Amygdala (tissue), 56 donors: ENCODE results near the gene OVCA2.
A peak's percentile ranks its signal among the peaks of the same experiment; 100 is the strongest.
"Not testable (repeated sequence)": the region's sequence is repeated elsewhere in the genome, so short reads cannot be mapped to it uniquely, and the experiment has no call there.

Experiments
- DNase-seq, 56 donors: peaks; one replicate each; lab custom pipeline; 2025; lab: John Stamatoyannopoulos, UW

Gene OVCA2

GRCh38 chr17:2013220-2013993 is 28.4 kb upstream of the OVCA2 start:
- not testable (repeated sequence) for DNase-seq

DNA sequence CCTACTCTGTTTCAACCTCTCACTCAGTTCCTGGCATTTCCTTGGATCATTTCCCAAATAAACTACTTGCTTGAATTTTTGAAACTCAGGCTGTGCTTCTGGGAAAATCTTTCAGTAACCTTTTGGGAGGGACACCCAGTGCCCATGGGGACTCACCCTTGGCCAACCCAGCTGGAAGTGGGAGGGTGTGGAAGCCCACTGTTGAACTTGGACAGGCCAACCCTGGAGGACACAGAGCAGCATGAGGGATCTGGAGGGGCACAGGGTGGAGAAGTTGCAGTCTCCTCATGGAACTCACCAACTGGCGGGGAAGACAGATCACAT is 27.9 kb upstream of the OVCA2 start:
- DNase-seq = no peak

DNA sequence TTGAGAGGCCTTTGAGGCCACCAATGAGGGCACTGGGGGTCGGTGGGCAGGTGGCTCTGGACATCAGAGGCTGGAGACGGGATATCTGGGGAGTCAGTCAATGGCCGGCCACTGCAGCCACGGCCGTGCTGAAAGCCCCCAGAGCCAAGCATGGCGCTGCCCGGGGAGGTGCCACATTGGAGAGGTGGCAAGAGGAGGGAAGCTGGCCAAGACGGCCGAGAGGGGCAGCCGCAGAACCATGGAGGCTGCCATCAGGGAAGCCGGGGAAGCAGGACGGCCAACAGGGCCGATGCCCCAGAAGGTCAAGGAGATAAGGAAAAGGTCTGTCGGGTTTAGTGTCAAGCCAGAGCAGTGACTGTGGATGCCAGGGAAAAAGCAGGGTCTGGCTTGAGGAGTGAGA is 26.5 kb upstream of the OVCA2 start:
- no peak for DNase-seq

DNA sequence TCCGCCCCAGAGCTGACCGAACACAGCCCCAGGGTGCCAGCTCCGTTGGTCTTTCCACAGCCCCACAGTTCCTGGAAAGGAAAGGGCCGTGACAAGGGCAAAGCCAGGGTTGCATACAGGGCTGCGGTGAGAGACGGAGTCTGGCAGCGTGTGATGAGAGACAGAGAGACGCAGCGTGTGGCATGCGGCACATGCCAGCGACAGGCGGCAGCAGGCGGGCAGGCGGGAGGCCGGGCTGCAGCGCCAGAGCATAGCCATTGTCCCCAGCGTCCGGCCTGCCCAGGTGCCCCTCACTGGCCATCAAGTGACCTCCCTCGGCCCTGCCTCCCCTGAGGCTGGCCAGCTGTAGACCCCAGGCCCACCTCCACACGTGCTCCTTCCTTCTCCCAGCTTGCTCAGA is 25.3 kb upstream of the OVCA2 start:
- no peak for DNase-seq

GRCh38 chr17:2017274-2017941 is 24.4 kb upstream of the OVCA2 start:
- DNase-seq = peak in 4 of 56 donors; percentile 22 to 34 (median 31)

- DNase-seq = peak in 1 of 56 donors; percentile 38
Observed at GRCh38 chr17:2018716-2019510, 22.9 kb upstream of the OVCA2 start.

DNA sequence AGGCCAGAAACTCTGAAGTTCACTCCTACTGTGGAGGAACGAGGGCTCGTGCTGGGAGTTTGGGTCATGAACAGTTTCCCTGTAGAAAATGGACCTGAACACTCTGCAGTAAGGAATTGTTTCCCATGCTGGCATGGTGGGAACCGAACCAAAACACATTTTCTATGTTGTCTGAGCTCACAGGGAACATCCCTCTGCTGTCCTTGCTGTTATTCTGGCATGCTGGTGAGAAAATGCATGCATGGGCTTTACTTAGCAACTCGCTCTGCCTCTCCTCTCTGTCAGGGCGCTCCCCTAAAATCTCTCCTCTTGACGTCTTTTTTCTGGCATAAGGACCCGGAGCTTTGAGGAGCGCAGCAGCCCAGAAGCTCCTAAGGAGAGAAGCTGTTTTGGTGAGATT is 22.1 kb upstream of the OVCA2 start:
- DNase-seq = no peak

DNA sequence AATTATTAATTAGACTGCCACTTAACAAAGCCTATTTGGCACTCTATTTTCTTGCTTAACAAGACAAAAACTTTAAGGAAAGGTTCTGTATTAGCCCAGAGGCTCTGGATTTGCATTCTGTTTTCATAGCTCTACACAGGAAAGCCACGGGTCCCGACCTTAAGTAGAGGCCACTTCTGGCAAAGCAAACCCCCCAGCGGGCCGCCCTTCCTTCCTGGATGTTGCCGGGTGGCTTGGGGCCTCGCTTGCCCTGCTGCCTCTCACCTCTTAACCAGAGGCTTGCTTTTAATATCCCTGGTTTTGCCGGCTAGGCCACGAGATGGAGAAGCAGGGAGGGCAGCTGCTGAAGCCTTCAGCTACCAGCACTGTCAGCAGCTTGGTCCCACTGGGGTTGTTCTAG is 21.1 kb upstream of the OVCA2 start:
- no peak for DNase-seq

DNA sequence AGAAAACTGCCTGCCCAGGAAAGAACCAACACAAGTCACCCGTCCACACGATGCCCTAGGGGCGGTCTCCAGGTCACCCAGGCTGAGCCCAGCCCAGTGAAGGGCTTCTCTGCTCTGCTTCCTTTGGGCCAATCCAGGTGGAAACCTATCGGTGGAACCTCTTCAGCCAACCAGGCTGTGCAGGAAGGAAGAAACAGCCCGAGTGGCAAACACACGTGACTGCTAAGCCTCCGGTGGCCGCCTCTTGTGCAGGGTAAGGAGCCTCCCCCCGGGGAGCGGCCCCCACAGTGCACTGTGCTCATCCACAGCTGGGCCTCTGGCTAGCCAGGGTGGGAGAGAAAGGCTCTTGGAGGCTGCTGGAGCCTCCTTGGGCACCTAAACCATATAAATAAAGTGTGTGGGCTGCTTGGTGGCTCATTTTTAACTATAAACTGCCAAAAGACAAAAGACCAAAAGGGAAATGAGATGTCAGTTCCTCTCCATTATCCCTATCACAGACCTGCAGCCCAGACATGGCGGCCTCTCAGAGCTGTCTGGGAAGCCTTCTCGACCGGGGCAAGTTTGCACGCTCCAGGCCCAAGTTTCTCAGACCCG is 19.1 kb upstream of the OVCA2 start:
- no peak for DNase-seq

- no peak for DNase-seq
Observed at GRCh38 chr17:2023256-2023655, 18.6 kb upstream of the OVCA2 start.

DNA sequence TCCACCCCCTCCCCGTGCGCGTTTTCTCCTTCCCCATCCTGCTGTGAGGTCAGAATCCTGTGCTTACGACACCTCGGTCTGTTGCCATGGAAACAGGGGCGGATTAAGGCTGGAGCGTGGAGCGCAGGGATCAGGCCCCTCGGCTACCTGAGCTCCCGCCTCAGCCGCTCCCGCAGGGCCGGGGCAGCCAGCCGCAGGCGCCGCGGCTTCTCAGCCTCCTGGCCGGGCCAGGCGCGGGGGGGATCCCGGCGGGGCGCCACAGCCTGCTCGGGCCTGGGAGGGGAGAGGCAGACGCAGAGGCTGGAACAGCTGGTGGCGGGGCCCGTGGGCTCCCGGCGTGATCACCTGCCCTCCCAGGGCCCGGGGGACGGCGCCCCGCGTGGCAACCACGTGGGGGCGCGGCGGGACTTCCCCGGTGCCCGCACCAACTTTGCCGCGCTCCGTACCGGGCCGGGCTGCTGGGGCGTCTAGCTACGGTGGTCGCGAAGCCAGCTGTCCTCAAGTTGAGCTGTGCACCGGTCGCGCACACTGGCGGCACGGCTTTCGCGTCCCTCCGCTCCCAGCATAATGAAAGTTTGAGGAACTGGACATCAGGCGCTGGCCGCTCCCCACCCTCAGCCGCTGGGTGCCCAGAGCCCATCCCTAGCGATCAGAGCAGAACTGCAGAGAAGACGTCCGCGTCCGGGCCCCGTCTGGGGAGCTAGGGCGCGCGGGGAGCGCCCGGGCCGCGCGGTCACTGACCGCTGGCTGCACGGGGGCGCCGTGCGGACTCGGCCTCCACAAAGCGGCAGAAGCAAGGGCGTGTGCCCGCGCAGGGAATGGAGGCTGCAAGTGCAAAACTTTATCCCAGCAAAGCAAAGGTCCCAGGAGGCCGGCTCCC is 17.9 kb upstream of the OVCA2 start:
- peak in 6 of 56 donors; percentile 21 to 49 (median 28) for DNase-seq

GRCh38 chr17:2024572-2025219 is 17.1 kb upstream of the OVCA2 start:
- DNase-seq = no peak

DNA sequence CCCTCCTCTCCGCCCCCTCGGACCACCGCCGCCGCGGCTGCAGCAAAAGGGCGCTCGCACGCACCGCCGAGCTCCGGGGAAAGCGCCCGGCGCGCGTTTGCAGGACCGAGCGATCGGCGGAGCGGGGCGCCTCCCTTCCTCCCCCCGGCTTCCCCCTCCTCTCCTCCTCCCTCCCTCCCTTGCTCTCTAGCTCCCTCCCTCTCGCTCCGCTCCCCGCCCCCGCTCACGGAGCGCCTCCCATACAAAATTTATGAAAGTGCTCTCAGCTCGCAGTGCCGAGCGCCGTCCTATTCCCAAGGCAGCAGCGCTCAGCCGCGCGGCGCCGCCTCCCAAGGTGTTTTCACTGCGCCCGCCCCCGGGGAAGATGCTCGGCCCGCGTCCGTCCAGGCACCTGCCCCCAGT is 16.6 kb upstream of the OVCA2 start, which contains the start of gene RTN4RL1:
Gene RTN4RL1, minus strand, starts transcription at position 115 of the 402 bp plus-strand sequence. CDS start 469 bp downstream, outside the sequence.
- peak in 37 of 56 donors; percentile 18 to 76 (median 54) for DNase-seq

- peak in 31 of 56 donors; percentile 7 to 68 (median 36) for DNase-seq
Observed at GRCh38 chr17:2025622-2026309, 16.1 kb upstream of the OVCA2 start.

- DNase-seq = peak in 11 of 56 donors; percentile 21 to 77 (median 40)
Observed at GRCh38 chr17:2027528-2028233, 14.1 kb upstream of the OVCA2 start.

- DNase-seq = no peak
Observed at GRCh38 chr17:2028234-2028614, 13.6 kb upstream of the OVCA2 start.

DNA sequence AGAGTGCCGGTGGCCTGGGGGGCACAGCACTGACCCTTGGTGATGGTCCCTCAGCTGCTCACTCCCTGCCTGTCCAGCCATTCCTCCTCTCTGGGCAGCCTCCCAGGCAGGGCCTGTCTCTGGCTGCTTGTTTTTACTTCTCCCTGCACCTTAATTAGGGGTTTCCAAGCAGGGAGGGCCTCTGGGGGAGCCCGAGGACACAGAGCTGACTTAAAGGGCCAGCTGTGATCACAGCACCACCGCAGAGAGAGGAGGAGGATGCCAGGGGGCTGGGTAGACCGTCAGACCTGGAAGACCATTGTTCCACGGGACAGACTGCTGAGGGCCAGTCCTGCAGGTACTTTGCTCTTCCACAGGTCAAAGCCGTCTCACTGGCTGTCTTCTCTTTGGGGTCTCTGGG is 13.1 kb upstream of the OVCA2 start:
- DNase-seq = peak in 2 of 56 donors; percentile 23 to 27
